NCI-H748 (cell line): ENCODE measurements around the gene KLHL29.
A peak's percentile ranks its signal among the peaks of the same experiment; 100 is the strongest.

Experiments
- DNase-seq: peaks from one replicate; lab custom pipeline; 2025; ENCODE audit not compliant: unreplicated experiment; lab: John Stamatoyannopoulos, UW

The KLHL29 gene

GRCh38 chr2:23642516-23642915, 257.5 kb downstream of the KLHL29 start:
- DNase-seq: no peak

- DNase-seq: peak; percentile 17
Observed at GRCh38 chr2:23645230-23645808, 260.3 kb downstream of the KLHL29 start.

- no peak for DNase-seq
Observed at GRCh38 chr2:23647563-23647962, 262.6 kb downstream of the KLHL29 start.

- DNase-seq: no peak
Observed at GRCh38 chr2:23649303-23649702, 264.3 kb downstream of the KLHL29 start.

GRCh38 chr2:23649819-23650218, 264.8 kb downstream of the KLHL29 start:
- DNase-seq: no peak

GRCh38 chr2:23651187-23652080, 266.5 kb downstream of the KLHL29 start:
- no peak for DNase-seq

- no peak for DNase-seq
Observed at GRCh38 chr2:23653326-23653725, 268.3 kb downstream of the KLHL29 start.

- DNase-seq: no peak
Observed at GRCh38 chr2:23654756-23655155, 269.8 kb downstream of the KLHL29 start.

- DNase-seq: no peak
Observed at GRCh38 chr2:23655934-23656596, 271.1 kb downstream of the KLHL29 start.

- no peak for DNase-seq
Observed at GRCh38 chr2:23656597-23656973, 271.6 kb downstream of the KLHL29 start.

GRCh38 chr2:23657371-23657770, 272.4 kb downstream of the KLHL29 start:
- no peak for DNase-seq

- DNase-seq: no peak
Observed at GRCh38 chr2:23657934-23658333, 273.0 kb downstream of the KLHL29 start.

GRCh38 chr2:23658466-23658942, 273.5 kb downstream of the KLHL29 start:
- DNase-seq: no peak

GRCh38 chr2:23659328-23659727, 274.3 kb downstream of the KLHL29 start:
- no peak for DNase-seq

GRCh38 chr2:23659773-23660172, 274.8 kb downstream of the KLHL29 start:
- DNase-seq: no peak

- no peak for DNase-seq
Observed at GRCh38 chr2:23660237-23660636, 275.3 kb downstream of the KLHL29 start.

GRCh38 chr2:23661276-23662050, 276.5 kb downstream of the KLHL29 start:
- DNase-seq: no peak

- no peak for DNase-seq
Observed at GRCh38 chr2:23662466-23662865, 277.5 kb downstream of the KLHL29 start.

GRCh38 chr2:23662941-23663920, 278.3 kb downstream of the KLHL29 start:
- peak; percentile 54 for DNase-seq
